ENCODE measurements around the gene NOL6. TPM values are rescaled to one million over a fixed set of nuclear protein-coding genes. Genes with fewer than 3 reads are reported as not detected.

NOL6 gene
- total RNA-seq, 1 experiment from 2014 or later, result 36.4 TPM

- ChIA-PET RAD21 (ENCODE audit: low non-redundant PET in 1 of 2, low total read pairs in 2 of 2, uncharacterized antibody in 2 of 2, unreplicated experiment in 2 of 2) (interaction anchor here (0.6 to 1.2 kb wide), 5 partner anchors 48 to 93 kb away, joined by 3 to 5 read pairs (median 3); no protein-coding TSS in a partner anchor), POLR2A (interaction anchor here (1.1 to 2.4 kb wide), 3 partner anchors 12 to 20 kb away, joined by 3 to 9 read pairs (median 5); partner anchors contain the start of gene NOL6), CTCF (interaction anchor here (0.5 to 4.0 kb wide), 29 partner anchors 10 to 1497 kb away, joined by 3 to 39 read pairs (median 4); partner anchors contain the start of genes NFX1, NOL6 and SPINK4)
- Histone ChIP-seq H3K4me3 (replicated peaks in 1 of 2; ENCODE audit: low read depth in 1 of 2, low read length in 2 of 2) (peak overlapping the region in 1 of 2 experiments; percentile 13; a peak in 2 of 4 replicates), H3K79me2 (ENCODE audit: insufficient read depth, low read length) (no peaks in the 10 kb centered on the region), H3K27ac (ENCODE audit: low read depth, low read length) (peak overlapping the region; percentile 49), H2AFZ (ENCODE audit: low read depth, low read length, poor library complexity, severe bottlenecking) (peak overlapping the region; percentile 77), H3K4me1 (ENCODE audit: control insufficient read depth in 1 of 2, insufficient read depth in 2 of 2, low read length in 2 of 2) (peaks cover 39 to 60% of the 10 kb centered on the region in 2 experiments), H3K9ac (ENCODE audit: low read length) (peak overlapping the region; percentile 36), H3K9me3 (ENCODE audit: control insufficient read depth in 1 of 2, insufficient read depth in 1 of 2, low read depth in 1 of 2, low read length in 2 of 2) (no peaks in the 10 kb centered on the region), H3K36me3 (ENCODE audit: control insufficient read depth in 1 of 2, insufficient read depth in 2 of 2, low read length in 2 of 2) (no peaks in the 10 kb centered on the region), H3K9me2 (ENCODE audit: insufficient read depth) (no peaks in the 10 kb centered on the region), H3K27me3 (ENCODE audit: insufficient read depth, low read length) (no peaks in the 10 kb centered on the region), H3K4me2 (ENCODE audit: low read length) (peak overlapping the region; percentile 65), H4K20me1 (ENCODE audit: insufficient read depth) (no peaks in the 10 kb centered on the region)
- TF ChIP-seq SIN3A (IDR thresholded peaks at IDR 0.05; ENCODE audit: low read depth) (no peak), CEBPB (IDR thresholded peaks at IDR 0.05; ENCODE audit: low read depth) (no peak), ATF3 (IDR thresholded peaks at IDR 0.05) (no peak), FOSL1 (IDR thresholded peaks at IDR 0.05; ENCODE audit: low read depth) (no peak), REST (IDR thresholded peaks at IDR 0.05; ENCODE audit: low read depth) (no peak), RAD21 (IDR thresholded peaks at IDR 0.05; ENCODE audit: low read depth) (no peak), POLR2A (IDR thresholded peaks at IDR 0.05; ENCODE audit: borderline replicate concordance, extremely low read depth, insufficient read depth, insufficient read length) (no peak), ZNF274 (IDR thresholded peaks at IDR 0.05; ENCODE audit: low read depth, low read length) (no peak), ZFX (IDR thresholded peaks at IDR 0.05) (no peak), CBX3 (IDR thresholded peaks at IDR 0.05; ENCODE audit: low read depth) (no peak), POLR2AphosphoS5 (IDR thresholded peaks at IDR 0.05; ENCODE audit: low read depth, low read length) (no peak), SRF (IDR thresholded peaks at IDR 0.05; ENCODE audit: low read depth) (no peak)
- ATAC-seq (no peak), DNase-seq (ENCODE audit: low read depth, low spot score) (no peak)
- no TSS peak for BruUV-seq (replicated peaks)
- intact Hi-C loops (cut with micrococcal nuclease), result no loop called here
Measured at GRCh38 chr9:33453286-33453860, 20.4 kb downstream of the NOL6 start.

Data from HCT116 (cell line).